ENCODE results near the gene SELENOI.

DNA sequence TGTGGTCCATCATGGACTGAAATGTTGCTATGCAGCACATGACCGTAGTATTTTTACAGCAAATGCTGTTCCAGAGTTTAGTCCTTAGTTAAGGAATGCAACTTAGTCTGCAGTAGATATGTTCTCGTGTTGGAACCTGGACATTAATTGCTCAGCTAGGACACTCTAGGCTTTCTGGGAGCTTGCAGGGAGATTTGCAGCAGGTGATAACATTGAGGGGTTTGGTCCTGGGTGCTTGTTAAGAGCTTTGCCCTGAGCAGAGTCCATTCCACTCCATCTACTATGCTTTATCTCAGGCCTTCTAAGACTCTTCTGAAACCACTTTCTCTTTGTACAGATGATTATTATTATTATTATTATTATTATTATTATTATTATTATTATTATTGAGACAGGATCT, 82.9 kb downstream of the SELENOI start:
- TF ChIP-seq POLR2AphosphoS5 (IDR thresholded peaks at IDR 0.05): no peak
- TF ChIP-seq POLR2A (IDR thresholded peaks at IDR 0.05): no peak
- TF ChIP-seq, protein P1, sequence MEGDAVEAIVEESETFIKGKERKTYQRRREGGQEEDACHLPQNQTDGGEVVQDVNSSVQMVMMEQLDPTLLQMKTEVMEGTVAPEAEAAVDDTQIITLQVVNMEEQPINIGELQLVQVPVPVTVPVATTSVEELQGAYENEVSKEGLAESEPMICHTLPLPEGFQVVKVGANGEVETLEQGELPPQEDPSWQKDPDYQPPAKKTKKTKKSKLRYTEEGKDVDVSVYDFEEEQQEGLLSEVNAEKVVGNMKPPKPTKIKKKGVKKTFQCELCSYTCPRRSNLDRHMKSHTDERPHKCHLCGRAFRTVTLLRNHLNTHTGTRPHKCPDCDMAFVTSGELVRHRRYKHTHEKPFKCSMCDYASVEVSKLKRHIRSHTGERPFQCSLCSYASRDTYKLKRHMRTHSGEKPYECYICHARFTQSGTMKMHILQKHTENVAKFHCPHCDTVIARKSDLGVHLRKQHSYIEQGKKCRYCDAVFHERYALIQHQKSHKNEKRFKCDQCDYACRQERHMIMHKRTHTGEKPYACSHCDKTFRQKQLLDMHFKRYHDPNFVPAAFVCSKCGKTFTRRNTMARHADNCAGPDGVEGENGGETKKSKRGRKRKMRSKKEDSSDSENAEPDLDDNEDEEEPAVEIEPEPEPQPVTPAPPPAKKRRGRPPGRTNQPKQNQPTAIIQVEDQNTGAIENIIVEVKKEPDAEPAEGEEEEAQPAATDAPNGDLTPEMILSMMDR (IDR thresholded peaks at IDR 0.05): no peak

Data from prostate gland (tissue), 2 donors.